DOHH2 (cell line): Measurements from ENCODE around the gene ZFHX3.

ENCODE experiments used
- H3F3A ChIP-seq: fragments of 200-600 bp; sonication (generic), shearing (Covaris generic); 2 replicates; pipeline ENCODE4 v1.6.0; 2016; ENCODE audit warnings: antibody characterized with exemption, mild to moderate bottlenecking; ENCODE audit not compliant: control insufficient read depth, insufficient read depth
- H3K27ac ChIP-seq: fragments of 200-600 bp; sonication (generic); 2 replicates; pipeline ENCODE4 v1.5.1; 2014; ENCODE audit warnings: low read depth, mild to moderate bottlenecking, low read length, moderate library complexity
- H3K27me3 ChIP-seq: fragments of 200-600 bp; sonication (generic); 2 replicates; pipeline ENCODE4 v1.6.1; 2014; ENCODE audit warnings: mild to moderate bottlenecking, low read length, mixed read lengths; ENCODE audit not compliant: control insufficient read depth
- H3K36me3 ChIP-seq: fragments of 200-600 bp; sonication (generic); 2 replicates; pipeline ENCODE4 v1.6.1; 2014; ENCODE audit warnings: mild to moderate bottlenecking, low read length, moderate library complexity, mixed read lengths; ENCODE audit not compliant: control insufficient read depth
- H3K4me1 ChIP-seq: fragments of 200-600 bp; sonication (generic); 2 replicates; pipeline ENCODE4 v1.6.1; 2014; ENCODE audit warnings: mild to moderate bottlenecking, low read length, mixed read lengths; ENCODE audit not compliant: control insufficient read depth
- H3K4me2 ChIP-seq: fragments of 200-600 bp; sonication (generic); 2 replicates; pipeline ENCODE4 v1.6.0; 2014; ENCODE audit warnings: mild to moderate bottlenecking, low read length, moderate library complexity
- H3K4me3 ChIP-seq: fragments of 200-600 bp; sonication (generic); 2 replicates; pipeline ENCODE4 v1.5.1; 2014; ENCODE audit warnings: mild to moderate bottlenecking, low read length, mixed read lengths
- H3K79me2 ChIP-seq: fragments of 200-600 bp; sonication (generic); 2 replicates; pipeline ENCODE4 v1.6.1; 2014; ENCODE audit warnings: mild to moderate bottlenecking, low read length, mixed read lengths; ENCODE audit not compliant: control insufficient read depth
- H3K9me2 ChIP-seq: fragments of 200-600 bp; sonication (generic); replicated peaks from 2 replicates; pipeline ENCODE4 v1.6.1; 2014; ENCODE audit warnings: mild to moderate bottlenecking, low read length, mixed read lengths; ENCODE audit not compliant: control insufficient read depth
- H3K9me3 ChIP-seq: fragments of 200-600 bp; sonication (generic); 2 replicates; pipeline ENCODE4 v1.6.1; 2014; ENCODE audit warnings: antibody characterized with exemption, low read length, mixed read lengths; ENCODE audit not compliant: control insufficient read depth, insufficient read depth
- H4K20me1 ChIP-seq: fragments of 200-600 bp; sonication (generic); 2 replicates; pipeline ENCODE4 v1.6.0; 2014; ENCODE audit warnings: low read depth, mild to moderate bottlenecking, antibody characterized with exemption, low read length, moderate library complexity; ENCODE audit not compliant: control insufficient read depth, insufficient read depth
- EZH2phosphoT487 ChIP-seq: fragments of 200-600 bp; sonication (generic); IDR thresholded peaks from 2 replicates; pipeline ENCODE4 v1.6.1; 2017; ENCODE audit warnings: borderline replicate concordance, mild to moderate bottlenecking, antibody characterized with exemption, low read length, moderate library complexity, mixed read lengths
- TF ChIP-seq, protein P1 (sequence below): fragments of 200-600 bp; sonication (generic); IDR thresholded peaks from one replicate; pipeline ENCODE4 v1.5.1; 2014; ENCODE audit warnings: antibody characterized with exemption, mild to moderate bottlenecking, low read depth, low read length; ENCODE audit not compliant: poor library complexity, severe bottlenecking

The ZFHX3 gene

DNA sequence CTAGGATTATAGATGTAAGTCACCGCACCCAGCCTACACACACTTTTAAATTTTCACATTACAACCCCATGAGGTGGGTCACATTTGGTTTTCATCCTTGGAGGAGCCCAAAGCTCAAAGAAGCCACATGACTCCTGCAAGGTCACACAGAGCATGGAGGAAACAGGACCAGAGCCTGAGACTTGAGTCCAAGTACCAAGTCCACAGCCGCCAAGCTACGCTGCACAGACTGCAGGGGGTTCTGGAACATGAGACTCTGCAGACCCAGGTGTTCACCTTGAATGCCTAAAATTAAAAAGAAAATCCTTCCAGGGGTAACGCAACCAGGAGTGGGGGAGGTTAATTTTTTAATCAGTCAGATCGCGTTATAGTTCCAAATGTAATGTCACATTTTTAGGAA is 150.2 kb downstream of the ZFHX3 start:
- H4K20me1 ChIP-seq, result no peaks in the 10 kb centered on the region
- H3F3A ChIP-seq, result no peaks in the 10 kb centered on the region
- no peak overlapping the region for H3K27ac ChIP-seq
- TF ChIP-seq, protein P1, sequence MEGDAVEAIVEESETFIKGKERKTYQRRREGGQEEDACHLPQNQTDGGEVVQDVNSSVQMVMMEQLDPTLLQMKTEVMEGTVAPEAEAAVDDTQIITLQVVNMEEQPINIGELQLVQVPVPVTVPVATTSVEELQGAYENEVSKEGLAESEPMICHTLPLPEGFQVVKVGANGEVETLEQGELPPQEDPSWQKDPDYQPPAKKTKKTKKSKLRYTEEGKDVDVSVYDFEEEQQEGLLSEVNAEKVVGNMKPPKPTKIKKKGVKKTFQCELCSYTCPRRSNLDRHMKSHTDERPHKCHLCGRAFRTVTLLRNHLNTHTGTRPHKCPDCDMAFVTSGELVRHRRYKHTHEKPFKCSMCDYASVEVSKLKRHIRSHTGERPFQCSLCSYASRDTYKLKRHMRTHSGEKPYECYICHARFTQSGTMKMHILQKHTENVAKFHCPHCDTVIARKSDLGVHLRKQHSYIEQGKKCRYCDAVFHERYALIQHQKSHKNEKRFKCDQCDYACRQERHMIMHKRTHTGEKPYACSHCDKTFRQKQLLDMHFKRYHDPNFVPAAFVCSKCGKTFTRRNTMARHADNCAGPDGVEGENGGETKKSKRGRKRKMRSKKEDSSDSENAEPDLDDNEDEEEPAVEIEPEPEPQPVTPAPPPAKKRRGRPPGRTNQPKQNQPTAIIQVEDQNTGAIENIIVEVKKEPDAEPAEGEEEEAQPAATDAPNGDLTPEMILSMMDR, result no peak
- TF ChIP-seq EZH2phosphoT487, result no peak
- H3K79me2 ChIP-seq, result no peaks in the 10 kb centered on the region
- H3K4me3 ChIP-seq, result no peak overlapping the region
- H3K27me3 ChIP-seq, result no peaks in the 10 kb centered on the region
- H3K4me1 ChIP-seq, result no peaks in the 10 kb centered on the region
- H3K9me2 ChIP-seq, result no peaks in the 10 kb centered on the region
- H3K4me2 ChIP-seq, result no peak overlapping the region
- H3K9me3 ChIP-seq, result no peaks in the 10 kb centered on the region
- no peaks in the 10 kb centered on the region for H3K36me3 ChIP-seq

- no peak overlapping the region for H3K4me3 ChIP-seq
- H3K4me2 ChIP-seq, result no peak overlapping the region
- H3K79me2 ChIP-seq, result no peaks in the 10 kb centered on the region
- H3K9me2 ChIP-seq, result no peaks in the 10 kb centered on the region
- H3K9me3 ChIP-seq, result no peaks in the 10 kb centered on the region
- no peak for TF ChIP-seq EZH2phosphoT487
- TF ChIP-seq, protein P1, result no peak
- H3K27ac ChIP-seq, result no peak overlapping the region
- H3K36me3 ChIP-seq, result no peaks in the 10 kb centered on the region
- H4K20me1 ChIP-seq, result no peaks in the 10 kb centered on the region
- H3K4me1 ChIP-seq, result no peaks in the 10 kb centered on the region
- no peaks in the 10 kb centered on the region for H3F3A ChIP-seq
- no peaks in the 10 kb centered on the region for H3K27me3 ChIP-seq
Measured at GRCh38 chr16:72896485-72897118, 151.3 kb downstream of the ZFHX3 start.

- H3K4me1 ChIP-seq, result no peaks in the 10 kb centered on the region
- TF ChIP-seq, protein P1, result no peak
- no peak for TF ChIP-seq EZH2phosphoT487
- no peaks in the 10 kb centered on the region for H3F3A ChIP-seq
- no peaks in the 10 kb centered on the region for H3K27me3 ChIP-seq
- H3K9me2 ChIP-seq, result no peaks in the 10 kb centered on the region
- no peak overlapping the region for H3K27ac ChIP-seq
- H4K20me1 ChIP-seq, result no peaks in the 10 kb centered on the region
- no peaks in the 10 kb centered on the region for H3K79me2 ChIP-seq
- no peak overlapping the region for H3K4me2 ChIP-seq
- H3K36me3 ChIP-seq, result no peaks in the 10 kb centered on the region
- no peaks in the 10 kb centered on the region for H3K9me3 ChIP-seq
- no peak overlapping the region for H3K4me3 ChIP-seq
Measured at GRCh38 chr16:72895951-72896350, 152.0 kb downstream of the ZFHX3 start.
